Kidney (tissue), 14 donors: Measurements from ENCODE around the gene TMEM258. TPM values are rescaled to one million over a fixed set of nuclear protein-coding genes. Genes with fewer than 3 reads are reported as not detected.

Source experiments
- DNase-seq, 5 donors: peaks; one replicate each; pipeline ENCODE4 v3.0.0-alpha.2; 2013 to 2020
- FAIRE-seq: peaks from 2 replicates; lab custom pipeline; 2012; peaks lifted over from hg19 to GRCh38; lab: Jason Lieb, UNC
- H3K27ac ChIP-seq, 2 donors: one replicate each; pipeline ENCODE4 v1.7.0; 2013; ENCODE audit warnings: low read depth in 2 of 2, low read length in 2 of 2, inconsistent platforms in 1 of 2
- H3K27me3 ChIP-seq: one replicate; pipeline ENCODE4 v1.7.1; 2013; ENCODE audit warnings: low read length, inconsistent platforms; ENCODE audit not compliant: control insufficient read depth, insufficient read depth
- H3K36me3 ChIP-seq, 3 donors: one replicate each; pipeline versions ENCODE4 v1.7.0 to v1.7.1; 2013; ENCODE audit warnings: low read length in 3 of 3, control low read depth in 1 of 3, inconsistent platforms in 1 of 3; ENCODE audit not compliant: insufficient read depth in 3 of 3, control insufficient read depth in 2 of 3
- H3K4me1 ChIP-seq, 3 donors: one replicate each; pipeline versions ENCODE4 v1.7.0 to v1.7.1; 2013; ENCODE audit warnings: low read length in 3 of 3, inconsistent platforms in 1 of 3, low read depth in 1 of 3; ENCODE audit not compliant: control insufficient read depth in 2 of 3, insufficient read depth in 2 of 3
- H3K4me3 ChIP-seq, 3 donors: one replicate each; pipeline versions ENCODE4 v1.7.0 to v1.8.1; 2013; ENCODE audit warnings: low read length in 3 of 3, control low read depth in 1 of 3, inconsistent platforms in 1 of 3
- H3K9ac ChIP-seq, 3 donors: one replicate each; pipeline versions ENCODE4 v1.7.0 to v1.7.1; 2013; ENCODE audit warnings: low read length in 3 of 3, control low read depth in 1 of 3, inconsistent platforms in 1 of 3
- H3K9me3 ChIP-seq, 3 donors: one replicate each; pipeline versions ENCODE4 v1.7.0 to v1.7.1; 2013; ENCODE audit warnings: low read length in 3 of 3, control low read depth in 1 of 3, inconsistent platforms in 1 of 3; ENCODE audit not compliant: control insufficient read depth in 2 of 3, insufficient read depth in 1 of 3
- CTCF ChIP-seq: IDR thresholded peaks from 3 replicates; pipeline ENCODE4 v1.5.1; 2012; ENCODE audit warnings: mild to moderate bottlenecking, moderate library complexity, borderline replicate concordance; ENCODE audit not compliant: insufficient read depth; ENCODE audit errors: extremely low read depth
- intact Hi-C: fragments of 100-400 bp; cut with DNase I; formaldehyde crosslinking; loops from one replicate; pipeline ENCODE4 v1.11.1; 2022
- polyA plus RNA-seq: library from polyadenylated mRNA; stranded (reverse); fragments of 350-450 nt; fragmentation: Illumina TruSeq; extraction: RNeasy Lipid Tissue Mini Kit (QIAGEN cat#74804); gene quantifications from one replicate; pipeline ENCODE4 v1.2.3, GENCODE V29; 2014; ENCODE audit warnings: low read depth, low replicate concordance; ENCODE audit not compliant: insufficient read depth
- total RNA-seq: library from RNA; stranded (reverse); fragmentation: NEBNext Ultra II Directional; extraction: Animal tissue kit (Norgen Biotek cat#: 25700); gene quantifications from one replicate; pipeline ENCODE4 v1.2.1, GENCODE V29; 2021
- donor health status: control.
- donor health status: control.
- donor health status: control.
- donor health status: control.
- donor health status: control.
- donor health status: DM: yes; HTN: yes; CAD: no.
- donor health status: Normal renal cell carcinoma (clear cell type).

TMEM258 gene
- total and polyA plus RNA-seq, 2 donors from 2014 or later, result 92.1 to 228 TPM

- no peak overlapping the region for H3K27ac ChIP-seq
- no peaks in the 10 kb centered on the region for H3K27me3 ChIP-seq
- no peaks in the 10 kb centered on the region for H3K36me3 ChIP-seq
- FAIRE-seq, result no peak
- no peak for TF ChIP-seq CTCF
- H3K4me3 ChIP-seq, result no peak overlapping the region
- intact Hi-C loops, result no loop called here
- DNase-seq, result peak in 1 of 5 donors; percentile 49
- peaks cover 0 to 27% (median 20%) of the 10 kb centered on the region in 3 donors for H3K4me1 ChIP-seq
- H3K9ac ChIP-seq, result no peak overlapping the region
- H3K9me3 ChIP-seq, result no peaks in the 10 kb centered on the region
Measured at GRCh38 chr11:61833926-61834277, 41.5 kb upstream of the TMEM258 start.

GRCh38 chr11:61833471-61833870 is 41.1 kb upstream of the TMEM258 start:
- Histone ChIP-seq H3K27ac (no peak overlapping the region), H3K27me3 (no peaks in the 10 kb centered on the region), H3K36me3 (no peaks in the 10 kb centered on the region), H3K4me1 (peaks cover 0 to 28% (median 20%) of the 10 kb centered on the region in 3 donors), H3K9me3 (no peaks in the 10 kb centered on the region), H3K4me3 (no peak overlapping the region), H3K9ac (no peak overlapping the region)
- intact Hi-C loops, result no loop called here
- TF ChIP-seq CTCF, result no peak
- FAIRE-seq (no peak), DNase-seq (peak in 1 of 5 donors; percentile 65)

GRCh38 chr11:61832754-61833153 is 40.4 kb upstream of the TMEM258 start:
- Histone ChIP-seq H3K36me3 (no peaks in the 10 kb centered on the region), H3K27me3 (no peaks in the 10 kb centered on the region), H3K9ac (no peak overlapping the region), H3K4me3 (no peak overlapping the region), H3K4me1 (peaks cover 0 to 32% (median 20%) of the 10 kb centered on the region in 3 donors), H3K27ac (no peak overlapping the region), H3K9me3 (no peaks in the 10 kb centered on the region)
- DNase-seq (peak in 1 of 5 donors; percentile 48), FAIRE-seq (no peak)
- intact Hi-C loops, result no loop called here
- TF ChIP-seq CTCF, result no peak

GRCh38 chr11:61832207-61832606 is 39.8 kb upstream of the TMEM258 start:
- no peak for DNase-seq
- H3K36me3 ChIP-seq, result no peaks in the 10 kb centered on the region
- no peak overlapping the region for H3K27ac ChIP-seq
- H3K27me3 ChIP-seq, result no peaks in the 10 kb centered on the region
- no peaks in the 10 kb centered on the region for H3K9me3 ChIP-seq
- intact Hi-C loops, result no loop called here
- TF ChIP-seq CTCF, result no peak
- H3K9ac ChIP-seq, result no peak overlapping the region
- no peak overlapping the region for H3K4me3 ChIP-seq
- peaks cover 0 to 32% (median 20%) of the 10 kb centered on the region in 3 donors for H3K4me1 ChIP-seq
- no peak for FAIRE-seq
